ENCODE data around the gene BCCIP.

DNA sequence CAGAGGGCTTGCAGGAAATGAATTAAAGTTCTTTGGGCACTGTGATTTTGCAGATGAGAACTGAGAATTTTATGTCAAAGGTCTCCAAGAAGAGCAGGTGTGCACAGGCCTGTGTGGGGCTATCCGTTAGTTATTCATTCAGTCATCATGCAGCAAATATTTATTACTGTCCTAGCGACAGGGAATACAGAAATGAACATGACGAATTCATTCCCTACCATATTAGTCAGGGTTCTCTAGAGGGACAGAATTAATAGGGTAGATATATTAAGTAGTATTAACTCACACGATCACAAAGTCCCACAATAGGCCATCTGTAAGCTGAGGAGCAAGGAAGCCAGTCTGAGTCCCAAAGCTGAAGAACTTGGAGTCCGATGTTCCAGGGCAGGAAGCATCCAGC is 44.8 kb upstream of the BCCIP start:
- TF ChIP-seq SIN3A (IDR thresholded peaks at IDR 0.05; ENCODE audit: borderline replicate concordance, low read depth, low read length) (no peak), CTCF (IDR thresholded peaks at IDR 0.05) (no peak), GABPA (IDR thresholded peaks at IDR 0.05; ENCODE audit: low read depth) (no peak), NRF1 (IDR thresholded peaks at IDR 0.05; ENCODE audit: low read depth, low read length) (no peak), EZH2phosphoT487 (IDR thresholded peaks at IDR 0.05; ENCODE audit: borderline replicate concordance, low read depth) (no peak), FOSL2 (IDR thresholded peaks at IDR 0.05; ENCODE audit: borderline replicate concordance, low read depth) (no peak), YY1 (IDR thresholded peaks at IDR 0.05; ENCODE audit: low read depth) (no peak), TAF1 (IDR thresholded peaks at IDR 0.05; ENCODE audit: borderline replicate concordance, low read depth, low read length) (no peak), MAX (IDR thresholded peaks at IDR 0.05; ENCODE audit: low read depth) (no peak), POLR2AphosphoS5 (IDR thresholded peaks at IDR 0.05; ENCODE audit: low read depth, low read length) (no peak)
- TF ChIP-seq, protein P1, sequence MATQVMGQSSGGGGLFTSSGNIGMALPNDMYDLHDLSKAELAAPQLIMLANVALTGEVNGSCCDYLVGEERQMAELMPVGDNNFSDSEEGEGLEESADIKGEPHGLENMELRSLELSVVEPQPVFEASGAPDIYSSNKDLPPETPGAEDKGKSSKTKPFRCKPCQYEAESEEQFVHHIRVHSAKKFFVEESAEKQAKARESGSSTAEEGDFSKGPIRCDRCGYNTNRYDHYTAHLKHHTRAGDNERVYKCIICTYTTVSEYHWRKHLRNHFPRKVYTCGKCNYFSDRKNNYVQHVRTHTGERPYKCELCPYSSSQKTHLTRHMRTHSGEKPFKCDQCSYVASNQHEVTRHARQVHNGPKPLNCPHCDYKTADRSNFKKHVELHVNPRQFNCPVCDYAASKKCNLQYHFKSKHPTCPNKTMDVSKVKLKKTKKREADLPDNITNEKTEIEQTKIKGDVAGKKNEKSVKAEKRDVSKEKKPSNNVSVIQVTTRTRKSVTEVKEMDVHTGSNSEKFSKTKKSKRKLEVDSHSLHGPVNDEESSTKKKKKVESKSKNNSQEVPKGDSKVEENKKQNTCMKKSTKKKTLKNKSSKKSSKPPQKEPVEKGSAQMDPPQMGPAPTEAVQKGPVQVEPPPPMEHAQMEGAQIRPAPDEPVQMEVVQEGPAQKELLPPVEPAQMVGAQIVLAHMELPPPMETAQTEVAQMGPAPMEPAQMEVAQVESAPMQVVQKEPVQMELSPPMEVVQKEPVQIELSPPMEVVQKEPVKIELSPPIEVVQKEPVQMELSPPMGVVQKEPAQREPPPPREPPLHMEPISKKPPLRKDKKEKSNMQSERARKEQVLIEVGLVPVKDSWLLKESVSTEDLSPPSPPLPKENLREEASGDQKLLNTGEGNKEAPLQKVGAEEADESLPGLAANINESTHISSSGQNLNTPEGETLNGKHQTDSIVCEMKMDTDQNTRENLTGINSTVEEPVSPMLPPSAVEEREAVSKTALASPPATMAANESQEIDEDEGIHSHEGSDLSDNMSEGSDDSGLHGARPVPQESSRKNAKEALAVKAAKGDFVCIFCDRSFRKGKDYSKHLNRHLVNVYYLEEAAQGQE (IDR thresholded peaks at IDR 0.05; ENCODE audit: low read depth, low read length): no peak
